Activated T-helper 1 cell treated with Interleukin-2 at 50 U/mL for 16 hours (primary cell): ENCODE results near the gene PPFIA4.

Source experiments
- DNase-seq: peaks from one replicate; pipeline ENCODE4 v3.0.0-alpha.2; 2020; ENCODE audit warnings: low read depth

The PPFIA4 gene

GRCh38 chr1:203059485-203059884 lies 33.2 kb downstream of the PPFIA4 start:
- DNase-seq: no peak

DNA sequence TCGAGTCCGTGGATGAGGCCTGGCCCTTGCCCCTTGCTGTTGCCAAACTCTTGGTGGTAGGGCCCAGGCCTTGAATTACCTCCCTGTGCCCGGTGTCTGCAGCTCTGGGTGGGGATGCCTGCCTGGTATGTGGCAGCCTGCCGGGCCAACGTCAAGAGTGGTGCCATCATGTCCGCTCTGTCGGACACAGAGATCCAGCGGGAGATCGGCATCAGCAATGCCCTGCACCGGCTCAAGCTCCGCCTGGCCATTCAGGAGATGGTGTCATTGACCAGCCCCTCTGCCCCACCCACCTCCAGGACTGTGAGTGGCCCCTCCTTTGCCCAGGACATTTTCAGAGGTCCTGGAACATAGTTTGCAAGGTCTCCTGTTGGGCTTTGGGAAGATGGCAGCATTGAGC lies 33.8 kb downstream of the PPFIA4 start:
- DNase-seq: no peak

- DNase-seq: no peak
These were observed 37.0 kb downstream of the PPFIA4 start for GRCh38 chr1:203063287-203063686.

DNA sequence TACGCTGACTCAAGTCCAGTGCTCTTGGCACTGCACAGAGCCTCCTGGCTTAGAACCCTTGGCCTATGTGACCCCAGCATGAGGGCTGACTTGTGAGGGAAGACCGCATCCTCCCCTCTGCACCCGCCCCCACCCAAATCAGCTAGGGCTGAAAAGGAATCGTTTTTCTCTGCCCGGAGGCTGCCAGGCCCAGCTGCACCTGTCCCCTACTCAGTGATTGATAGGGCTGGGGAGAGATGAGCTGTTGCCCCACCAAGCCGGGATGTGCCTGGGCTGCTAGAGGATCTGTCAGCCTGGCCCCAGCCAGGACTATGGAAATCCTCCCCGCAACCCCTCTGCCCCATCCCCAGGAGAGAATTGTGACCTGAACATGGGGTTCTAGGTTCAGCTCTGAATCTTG lies 38.9 kb downstream of the PPFIA4 start:
- DNase-seq: no peak

GRCh38 chr1:203065986-203066385 lies 39.7 kb downstream of the PPFIA4 start:
- DNase-seq: no peak

GRCh38 chr1:203066965-203067364 lies 40.7 kb downstream of the PPFIA4 start:
- DNase-seq: no peak

GRCh38 chr1:203069030-203069747 lies 42.9 kb downstream of the PPFIA4 start:
- no peak for DNase-seq

DNA sequence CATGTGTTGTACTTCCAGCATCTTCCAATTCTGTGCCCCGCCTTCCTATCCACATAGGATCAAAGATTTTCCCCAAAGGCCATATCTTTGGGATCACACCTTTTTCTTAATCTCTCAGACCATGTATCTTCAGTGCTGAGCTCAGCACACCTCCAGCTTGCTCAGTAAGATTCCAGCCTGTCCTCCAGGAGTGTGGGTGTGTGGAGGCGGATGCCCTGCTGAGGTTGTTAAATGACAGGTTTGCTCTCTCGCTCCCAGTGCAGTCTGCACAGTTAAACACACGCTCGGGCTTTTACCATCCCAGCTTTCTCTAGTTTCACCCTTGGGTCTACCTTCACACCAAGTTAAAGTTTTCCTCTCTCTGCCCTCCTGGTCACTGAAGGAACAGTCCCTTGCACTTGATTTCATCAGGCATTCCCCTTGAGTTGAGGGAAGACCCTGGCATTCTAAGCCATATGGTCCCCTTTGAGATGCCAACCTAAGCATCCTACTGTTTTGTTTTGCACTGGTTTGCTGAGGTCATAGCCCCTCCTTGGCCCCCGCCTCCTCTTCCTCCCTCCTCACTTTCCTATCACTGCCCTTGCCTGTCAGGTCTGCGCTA lies 45.8 kb downstream of the PPFIA4 start:
- DNase-seq: no peak

DNA sequence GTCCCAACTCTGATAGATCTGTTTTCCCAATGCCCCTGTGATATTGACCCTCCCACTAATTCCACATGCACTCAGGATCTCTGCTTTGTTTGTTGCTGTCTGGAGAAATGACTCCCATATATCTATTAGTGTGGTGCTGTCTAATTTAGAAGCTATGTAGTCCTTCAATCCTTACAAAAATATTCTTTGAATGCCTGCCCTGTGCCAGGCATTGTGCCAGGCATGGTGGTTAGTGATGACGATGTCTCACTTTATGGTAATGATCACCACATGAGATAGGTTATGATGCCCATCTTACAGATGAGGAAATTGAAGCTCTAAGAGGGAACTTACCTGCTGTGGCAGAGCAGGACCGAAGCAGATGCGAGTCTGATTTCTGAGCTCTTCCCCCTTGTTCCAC lies 46.6 kb downstream of the PPFIA4 start:
- DNase-seq: no peak

DNA sequence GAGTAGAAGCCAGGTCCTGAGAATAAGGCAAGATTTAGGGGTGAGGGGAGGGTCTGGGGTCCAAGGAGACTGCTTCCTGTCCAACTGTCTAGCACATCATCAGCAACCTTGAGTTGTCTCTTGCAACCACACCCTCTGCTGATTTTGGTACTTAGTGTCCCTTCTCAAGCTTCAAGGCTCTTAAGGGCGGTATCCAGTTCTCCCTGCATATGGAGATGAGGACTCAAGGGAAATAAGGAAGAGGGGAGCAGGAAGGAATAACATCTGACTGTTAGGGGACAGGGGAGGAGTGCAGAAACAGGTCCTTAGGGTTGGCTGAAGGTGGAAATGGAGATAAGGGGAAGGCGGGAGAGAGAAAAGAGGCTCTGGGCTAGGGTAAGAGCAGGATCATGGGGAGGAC lies 47.2 kb downstream of the PPFIA4 start:
- DNase-seq: no peak

DNA sequence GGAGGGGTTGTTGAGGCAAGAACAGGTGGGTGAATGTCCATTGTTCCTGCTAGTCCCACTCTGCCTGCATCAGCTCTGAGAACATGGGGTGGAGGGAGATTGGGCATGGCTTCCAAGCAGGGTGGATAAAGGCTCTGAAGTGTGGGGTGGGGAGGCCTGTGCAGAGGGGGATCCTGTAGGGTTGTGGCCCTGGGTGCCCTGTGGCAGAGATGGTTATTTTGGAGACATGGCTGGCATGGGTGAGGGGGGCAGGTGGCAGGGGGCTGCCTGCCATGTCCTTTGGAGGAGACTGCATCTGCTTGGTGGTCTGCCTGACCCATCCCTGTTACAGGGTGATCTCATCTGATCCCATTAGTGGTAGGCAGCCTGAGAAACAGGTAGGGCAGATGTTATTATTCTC lies 48.3 kb downstream of the PPFIA4 start:
- DNase-seq: no peak

- no peak for DNase-seq
These were observed 49.1 kb downstream of the PPFIA4 start for GRCh38 chr1:203075236-203076030.

- no peak for DNase-seq
These were observed 49.8 kb downstream of the PPFIA4 start for GRCh38 chr1:203076031-203076511.

DNA sequence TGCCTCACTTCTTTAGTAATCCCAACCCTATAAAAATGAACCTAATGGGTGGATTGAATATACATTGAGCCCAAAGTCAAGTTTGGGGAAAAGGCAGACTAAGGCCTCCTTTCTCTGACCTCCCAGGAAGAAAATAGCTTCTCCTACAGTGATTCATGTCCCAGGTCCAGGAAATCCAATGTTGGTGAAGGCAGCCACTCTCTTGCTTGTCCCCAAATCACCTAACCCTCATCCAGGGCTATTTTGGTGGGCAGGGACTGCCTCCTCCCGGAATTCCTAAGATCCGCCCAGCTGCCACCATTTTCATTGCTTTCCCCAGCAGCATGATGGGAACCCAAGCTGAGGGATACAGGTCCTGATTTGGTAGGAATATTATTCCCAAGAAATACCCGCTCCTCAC lies 51.1 kb downstream of the PPFIA4 start:
- no peak for DNase-seq

- no peak for DNase-seq
These were observed 51.7 kb downstream of the PPFIA4 start for GRCh38 chr1:203077956-203078355.

DNA sequence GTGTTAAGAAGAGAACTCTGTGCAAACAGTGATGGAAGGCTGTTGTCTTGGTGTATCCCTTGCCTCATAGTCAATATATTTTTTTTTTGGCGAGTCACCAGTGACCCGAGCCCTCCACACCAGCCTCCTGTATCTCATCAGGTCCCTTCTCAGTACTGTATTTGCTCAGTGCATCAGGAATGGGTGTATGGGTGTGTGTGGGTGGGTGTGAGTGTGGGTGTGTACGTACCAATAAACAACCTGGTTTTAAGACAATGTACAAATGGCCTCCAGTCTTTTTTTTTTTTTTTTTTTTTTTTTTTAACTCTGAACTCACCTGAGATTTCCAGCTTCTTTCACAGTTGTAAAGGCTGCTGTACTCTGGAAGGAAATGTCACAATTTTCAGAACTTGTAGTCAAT lies 52.2 kb downstream of the PPFIA4 start:
- DNase-seq: no peak

GRCh38 chr1:203080456-203080855 lies 54.2 kb downstream of the PPFIA4 start:
- no peak for DNase-seq

GRCh38 chr1:203081465-203082230 lies 55.4 kb downstream of the PPFIA4 start:
- DNase-seq: no peak

DNA sequence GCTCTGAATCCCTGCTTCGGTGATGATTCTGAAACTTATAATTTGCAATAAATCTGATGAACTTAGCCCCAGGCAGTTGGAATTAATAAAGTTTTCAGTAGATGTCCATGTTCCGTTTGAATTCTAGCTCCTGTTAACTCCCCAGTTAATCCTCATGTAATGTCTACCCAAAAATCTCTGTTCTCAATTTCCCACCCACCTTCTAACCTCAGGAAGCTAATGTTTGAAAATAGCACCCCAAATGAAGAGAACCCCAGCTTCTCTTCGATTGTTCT lies 55.9 kb downstream of the PPFIA4 start:
- DNase-seq: no peak

DNA sequence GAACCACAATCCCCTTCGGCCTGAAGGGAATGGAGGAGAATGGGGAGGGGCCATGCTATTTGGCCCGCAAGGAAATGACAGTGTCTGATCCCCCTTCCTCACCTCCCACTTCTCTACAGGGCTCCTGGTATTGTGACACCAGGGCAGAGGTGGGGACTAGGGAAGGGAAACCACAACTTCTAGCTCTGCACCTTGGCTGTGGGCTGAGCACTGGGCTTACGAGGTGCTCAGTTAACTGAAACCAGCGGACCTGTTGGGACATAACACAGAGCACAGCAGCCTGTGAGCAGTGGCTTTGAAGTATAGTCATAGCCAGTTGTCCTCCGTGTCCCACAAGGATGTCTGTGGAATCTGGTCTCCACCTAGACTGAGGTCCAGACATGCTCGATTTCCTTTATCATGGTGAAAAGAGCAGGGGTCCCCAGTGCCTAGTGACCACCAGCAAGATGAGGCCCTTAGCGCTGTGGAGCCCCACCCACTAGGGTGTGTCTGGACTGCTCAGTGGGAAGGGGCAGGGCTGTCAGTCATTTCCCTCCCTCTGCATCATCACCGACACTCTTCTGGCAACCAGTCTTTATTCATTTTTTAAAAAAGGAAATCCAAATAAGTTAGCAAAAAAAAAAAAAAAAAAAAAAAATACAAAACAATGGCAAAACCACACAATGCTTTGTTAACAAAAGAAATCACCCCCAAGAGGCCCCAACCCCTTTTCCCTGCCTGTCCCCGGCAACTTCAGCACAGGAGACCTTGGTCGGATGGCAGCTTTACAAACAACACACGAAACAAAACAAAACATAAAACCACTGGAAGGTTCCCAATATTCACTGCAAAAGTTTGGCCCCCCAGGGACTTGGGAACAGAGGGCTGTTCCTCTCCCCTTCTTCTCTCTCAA lies 56.5 kb downstream of the PPFIA4 start:
- no peak for DNase-seq

- no peak for DNase-seq
These were observed 57.2 kb downstream of the PPFIA4 start for GRCh38 chr1:203083463-203083921.
